Fibroblast of the aortic adventitia (primary cell): ENCODE results near the gene B3GALNT1. TPM values are rescaled to one million over a fixed set of nuclear protein-coding genes. Genes with fewer than 3 reads are reported as not detected.

Experiments
- DNase-seq: peaks from one replicate; pipeline ENCODE4 v3.0.0-alpha.2; 2010; ENCODE audit warnings: low read depth
- H3K4me3 ChIP-seq: 2 replicates; pipeline ENCODE4 v1.5.1; 2011; ENCODE audit warnings: low read depth, mild to moderate bottlenecking, control low read depth, low read length, moderate library complexity
- CTCF ChIP-seq: IDR thresholded peaks from 2 replicates; pipeline ENCODE4 v1.5.1; 2011; ENCODE audit warnings: mild to moderate bottlenecking, low read length, control low read depth, inconsistent platforms; ENCODE audit not compliant: insufficient read depth
- total RNA-seq: library from RNA; depleted of rRNA; stranded (reverse); fragments of >200 nt; gene quantifications from 2 replicates; pipeline ENCODE4 v1.2.3, GENCODE V29; 2012; ENCODE audit warnings: low replicate concordance

The B3GALNT1 gene
- total RNA-seq, 1 donor, result 14.2 TPM

GRCh38 chr3:161070252-161070930 lies 34.8 kb downstream of the B3GALNT1 start:
- TF ChIP-seq CTCF, result no peak
- no peak for DNase-seq
- no peak overlapping the region for H3K4me3 ChIP-seq

- peak; percentile 83 for DNase-seq
- no peak for TF ChIP-seq CTCF
- H3K4me3 ChIP-seq, result no peak overlapping the region
Observed at GRCh38 chr3:161069511-161070251, 35.5 kb downstream of the B3GALNT1 start.

DNA sequence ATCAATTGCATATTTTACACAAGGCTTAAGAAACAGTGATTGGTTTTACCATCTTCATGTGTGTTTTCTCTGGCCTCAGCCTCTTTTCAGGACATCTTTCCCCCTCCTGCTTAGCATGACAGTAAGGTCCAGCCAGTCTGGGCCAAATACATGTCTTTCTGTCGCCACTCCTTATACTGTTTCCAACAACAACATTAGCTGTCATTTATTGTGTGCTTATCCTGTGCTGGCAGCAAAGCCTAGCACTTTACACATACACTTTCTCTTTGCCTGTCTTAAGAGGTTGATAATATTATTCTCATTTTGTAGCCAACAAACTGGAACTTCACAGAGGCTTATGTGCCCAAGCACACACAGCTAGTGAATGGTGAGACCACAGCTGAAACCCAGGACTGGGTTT lies 37.8 kb downstream of the B3GALNT1 start:
- H3K4me3 ChIP-seq, result no peak overlapping the region
- no peak for DNase-seq
- TF ChIP-seq CTCF, result no peak

DNA sequence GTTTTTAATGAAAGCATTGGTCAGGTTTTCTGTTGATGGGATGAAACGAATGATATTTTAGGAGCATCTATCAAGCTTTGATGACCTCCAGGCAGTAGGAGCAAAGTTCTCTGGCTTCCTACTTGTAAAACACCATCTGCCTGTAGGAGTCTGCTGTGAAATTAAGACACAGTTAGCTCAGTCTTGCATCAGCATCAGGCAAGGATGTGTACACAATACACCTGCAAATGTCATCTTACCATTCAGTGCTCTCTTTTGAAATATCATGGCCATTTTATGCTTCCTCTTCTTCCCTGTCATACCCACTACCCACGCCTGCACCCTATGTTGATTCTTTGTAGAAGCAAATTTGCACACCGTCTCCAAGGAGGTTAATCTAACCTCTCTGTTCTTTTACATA lies 38.2 kb downstream of the B3GALNT1 start:
- DNase-seq, result no peak
- no peak overlapping the region for H3K4me3 ChIP-seq
- no peak for TF ChIP-seq CTCF

- TF ChIP-seq CTCF, result no peak
- no peak for DNase-seq
- H3K4me3 ChIP-seq, result no peak overlapping the region
Observed at GRCh38 chr3:161064413-161064812, 40.7 kb downstream of the B3GALNT1 start.

- TF ChIP-seq CTCF, result no peak
- DNase-seq, result no peak
Observed at GRCh38 chr3:161054860-161055604, 50.1 kb downstream of the B3GALNT1 start.

More at GRCh38 chr3:161054860-161055604, 50.1 kb downstream of the B3GALNT1 start:
- H3K4me3 ChIP-seq, result no peak overlapping the region
